AG10803 (cell line): ENCODE measurements around the gene IL6R.

ENCODE experiments used
- DNase-seq: peaks from one replicate; pipeline ENCODE4 v3.0.0; 2010; ENCODE audit warnings: low read depth
- H3K4me3 ChIP-seq: 2 replicates; pipeline ENCODE4 v1.5.1; 2011; ENCODE audit warnings: mild to moderate bottlenecking, low read length, control low read depth
- TF ChIP-seq, protein P1 (sequence below): conservative IDR thresholded peaks from 2 replicates; pipeline ENCODE4 v1.5.1; 2011; ENCODE audit warnings: mild to moderate bottlenecking, low read length, control low read depth, inconsistent platforms

Gene IL6R

DNA sequence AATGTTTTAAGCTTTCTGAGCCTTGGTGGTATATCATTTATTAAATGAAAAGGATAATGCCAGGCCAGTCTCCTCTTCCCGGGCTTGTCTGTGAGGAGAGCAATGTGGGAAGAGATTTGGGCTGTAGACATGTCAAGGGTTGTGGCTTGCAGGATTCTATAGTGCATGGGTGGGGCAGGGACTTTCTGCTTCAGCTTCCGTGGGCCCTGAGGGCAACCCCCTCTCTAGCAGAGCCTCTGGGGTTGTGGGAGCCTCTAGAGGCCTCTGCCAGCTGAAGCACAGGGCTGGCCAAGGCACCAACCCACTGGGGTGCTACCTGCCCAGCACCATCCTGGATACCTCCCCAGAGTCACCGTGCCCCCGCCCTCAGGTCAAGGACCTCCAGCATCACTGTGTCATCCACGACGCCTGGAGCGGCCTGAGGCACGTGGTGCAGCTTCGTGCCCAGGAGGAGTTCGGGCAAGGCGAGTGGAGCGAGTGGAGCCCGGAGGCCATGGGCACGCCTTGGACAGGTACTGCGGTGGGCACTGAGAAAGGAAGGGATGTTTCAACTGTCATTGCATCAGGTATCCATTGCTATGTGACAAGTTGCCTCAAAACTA is 30.6 kb downstream of the IL6R start:
- DNase-seq, result no peak
- no peak overlapping the region for H3K4me3 ChIP-seq
- TF ChIP-seq, protein P1, sequence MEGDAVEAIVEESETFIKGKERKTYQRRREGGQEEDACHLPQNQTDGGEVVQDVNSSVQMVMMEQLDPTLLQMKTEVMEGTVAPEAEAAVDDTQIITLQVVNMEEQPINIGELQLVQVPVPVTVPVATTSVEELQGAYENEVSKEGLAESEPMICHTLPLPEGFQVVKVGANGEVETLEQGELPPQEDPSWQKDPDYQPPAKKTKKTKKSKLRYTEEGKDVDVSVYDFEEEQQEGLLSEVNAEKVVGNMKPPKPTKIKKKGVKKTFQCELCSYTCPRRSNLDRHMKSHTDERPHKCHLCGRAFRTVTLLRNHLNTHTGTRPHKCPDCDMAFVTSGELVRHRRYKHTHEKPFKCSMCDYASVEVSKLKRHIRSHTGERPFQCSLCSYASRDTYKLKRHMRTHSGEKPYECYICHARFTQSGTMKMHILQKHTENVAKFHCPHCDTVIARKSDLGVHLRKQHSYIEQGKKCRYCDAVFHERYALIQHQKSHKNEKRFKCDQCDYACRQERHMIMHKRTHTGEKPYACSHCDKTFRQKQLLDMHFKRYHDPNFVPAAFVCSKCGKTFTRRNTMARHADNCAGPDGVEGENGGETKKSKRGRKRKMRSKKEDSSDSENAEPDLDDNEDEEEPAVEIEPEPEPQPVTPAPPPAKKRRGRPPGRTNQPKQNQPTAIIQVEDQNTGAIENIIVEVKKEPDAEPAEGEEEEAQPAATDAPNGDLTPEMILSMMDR, result no peak

DNA sequence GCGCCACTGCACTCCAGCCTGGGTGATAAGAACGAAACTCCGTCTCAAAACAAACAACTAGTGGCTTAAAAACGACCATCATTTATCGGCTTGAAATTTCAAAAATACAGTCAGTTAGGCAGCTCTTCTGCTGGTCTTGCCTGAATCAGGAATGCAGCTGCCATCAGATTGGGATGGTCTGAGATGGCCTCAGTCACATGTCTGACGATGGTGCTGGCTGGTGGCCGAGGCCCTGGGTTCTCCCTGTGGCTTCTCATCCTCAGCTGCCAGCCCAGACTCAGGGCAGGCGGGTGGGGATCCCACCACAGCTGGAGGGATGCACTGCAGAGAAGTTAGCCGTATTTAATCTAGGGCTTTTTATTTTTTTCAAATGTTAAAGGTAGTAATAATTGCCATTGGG is 31.3 kb downstream of the IL6R start:
- H3K4me3 ChIP-seq, result no peak overlapping the region
- DNase-seq, result no peak
- TF ChIP-seq, protein P1, result no peak

DNA sequence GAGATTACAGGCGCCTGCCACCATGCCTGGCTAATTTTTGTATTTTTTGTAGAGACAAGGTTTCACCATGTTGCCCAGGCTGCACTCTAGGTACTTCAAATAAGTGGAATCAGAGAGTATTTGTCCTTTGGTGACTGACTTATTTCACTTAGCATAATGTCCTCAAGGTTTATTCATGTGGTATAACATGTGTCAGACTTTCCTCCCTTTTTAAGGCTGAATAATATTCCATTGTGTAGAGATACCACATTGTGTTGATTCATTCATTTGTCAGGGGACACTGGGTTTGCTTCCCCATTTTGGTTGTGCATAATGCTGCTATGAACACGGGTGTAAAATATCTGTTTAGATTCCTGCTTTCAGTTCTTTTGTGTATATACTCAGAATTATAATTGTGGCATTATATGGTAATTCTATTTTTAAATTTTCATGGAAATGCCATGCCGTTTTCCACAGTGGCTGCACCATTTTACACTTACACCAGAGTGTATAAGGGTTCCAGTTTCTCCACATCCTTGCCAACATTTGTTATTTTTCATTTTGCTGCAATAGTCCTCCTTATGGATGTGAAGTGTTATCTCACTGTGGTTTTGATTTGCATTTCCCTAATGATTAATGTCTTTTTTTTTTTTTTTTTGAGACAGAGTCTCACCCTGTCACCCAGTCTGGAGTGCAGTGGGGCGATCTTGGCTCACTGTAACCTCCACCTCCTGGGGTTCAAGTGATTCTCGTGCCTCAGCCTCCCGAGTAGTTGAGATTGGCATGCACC is 35.1 kb downstream of the IL6R start:
- TF ChIP-seq, protein P1, result no peak
- no peak for DNase-seq
- no peak overlapping the region for H3K4me3 ChIP-seq

DNA sequence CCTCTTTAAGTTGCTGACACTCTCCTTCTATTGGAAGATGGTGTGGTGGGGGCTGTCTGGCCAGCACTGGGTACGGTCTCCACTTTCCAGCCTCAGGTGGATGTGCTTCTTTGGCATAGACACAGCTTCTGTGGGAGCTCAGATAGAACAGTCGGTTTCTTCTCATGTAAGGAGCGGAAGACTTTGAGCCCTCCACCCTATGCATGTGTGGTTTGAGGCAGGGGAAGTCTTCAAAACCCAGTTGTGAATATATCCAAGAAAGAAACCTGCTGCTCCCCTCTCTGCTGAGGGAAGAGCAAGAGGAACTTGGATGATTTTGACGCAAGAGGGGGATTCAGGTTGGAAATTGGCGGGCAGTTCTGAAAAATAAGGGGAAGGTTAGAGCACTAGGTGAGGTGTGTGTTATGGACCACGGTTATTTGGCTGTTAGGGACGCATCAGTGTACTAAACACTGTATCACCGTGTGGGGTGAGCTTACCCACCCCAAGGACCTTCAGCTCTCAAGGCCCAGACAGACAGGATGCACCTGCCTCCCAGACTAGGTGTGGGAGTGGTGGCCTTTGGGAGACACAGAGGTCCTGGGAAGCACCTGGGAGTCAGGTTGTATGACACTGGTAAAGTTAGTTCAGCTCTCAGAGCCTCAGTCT is 36.2 kb downstream of the IL6R start:
- TF ChIP-seq, protein P1, result no peak
- DNase-seq, result no peak
- no peak overlapping the region for H3K4me3 ChIP-seq

DNA sequence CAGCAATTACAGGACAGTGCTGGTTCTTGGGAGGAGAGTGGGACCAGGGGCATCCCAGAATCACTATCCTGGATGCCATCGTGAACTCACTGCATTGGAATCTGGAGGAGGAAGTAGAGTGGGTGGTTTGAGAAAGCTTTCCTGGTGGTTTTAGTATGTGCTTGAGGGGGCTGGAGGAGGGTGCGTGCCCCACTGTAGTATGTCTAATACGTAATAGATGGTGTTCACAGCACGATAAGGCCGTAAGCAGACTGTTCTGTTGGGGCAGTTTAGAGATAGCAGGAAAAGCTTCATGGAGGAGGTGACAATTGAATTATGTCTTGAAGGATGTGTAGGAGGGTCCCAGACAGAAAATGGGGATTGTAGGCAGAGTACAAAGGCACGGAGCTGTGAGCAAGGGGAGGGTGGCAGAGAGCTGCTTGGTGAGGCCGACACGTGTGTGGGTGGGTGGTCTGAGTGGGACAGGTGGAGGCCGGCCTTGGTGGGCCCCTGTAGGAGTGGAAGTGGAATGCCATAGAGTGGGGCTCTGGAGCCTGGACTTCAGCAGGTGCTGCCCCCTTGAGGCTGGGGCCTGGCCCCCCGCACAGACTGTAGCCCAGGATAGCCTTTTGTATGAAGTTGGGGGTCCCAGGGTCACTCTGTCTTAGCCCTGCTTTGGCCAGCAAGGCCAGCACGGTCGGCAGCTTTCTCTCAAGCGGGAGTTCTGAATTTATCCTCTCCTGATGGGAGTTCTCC is 37.0 kb downstream of the IL6R start:
- TF ChIP-seq, protein P1, result no peak; the same call in 1 of the 2 replicates
- no peak overlapping the region for H3K4me3 ChIP-seq
- DNase-seq, result peak; percentile 35

DNA sequence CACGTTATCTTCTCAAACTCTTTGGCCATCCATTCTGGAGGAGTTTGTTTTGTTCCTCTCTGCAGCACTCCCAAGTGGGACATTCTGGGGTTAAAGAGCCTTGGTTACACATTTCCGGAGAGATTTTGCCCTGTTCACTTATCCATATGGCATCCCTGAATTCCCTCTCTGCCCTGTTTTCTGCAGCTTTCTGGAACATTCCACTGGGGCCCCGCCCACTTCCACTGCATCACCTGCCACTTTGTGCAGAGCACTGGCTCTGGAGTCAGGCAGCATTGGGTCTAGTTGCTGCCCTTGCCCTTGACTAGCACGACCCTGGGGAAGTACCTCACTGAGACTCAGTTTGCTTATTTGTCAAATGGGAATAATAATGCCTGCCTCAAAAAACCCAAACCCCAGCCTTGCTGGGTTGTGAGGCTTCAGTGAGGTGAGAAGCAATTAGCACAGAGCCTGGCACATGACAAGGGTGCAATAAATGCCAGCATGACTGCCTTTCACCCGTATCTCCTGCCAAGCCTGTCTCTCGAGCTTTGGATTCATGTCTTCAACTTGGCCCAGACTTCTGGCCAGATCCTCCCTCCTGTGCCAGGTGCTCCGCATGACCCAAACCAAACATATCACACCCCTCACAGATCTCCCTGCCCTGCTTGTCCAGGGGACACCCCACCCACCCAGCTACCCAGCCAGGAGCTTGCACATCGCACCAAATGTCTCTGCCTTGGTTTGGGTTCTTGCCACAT is 38.3 kb downstream of the IL6R start:
- no peak for DNase-seq
- TF ChIP-seq, protein P1, result no peak
- no peak overlapping the region for H3K4me3 ChIP-seq
